ENCODE measurements around the gene AGAP1.

The AGAP1 gene

GRCh38 chr2:235793163-235793752 is 299.4 kb downstream of the AGAP1 start:
- DNase-seq (ENCODE audit: low read depth in 4 of 4, low spot score in 1 of 4), result no peak

- DNase-seq (ENCODE audit: low read depth in 4 of 4, low spot score in 1 of 4), result no peak
Observed at GRCh38 chr2:235799281-235799680, 305.4 kb downstream of the AGAP1 start.

- DNase-seq (ENCODE audit: low read depth in 4 of 4, low spot score in 1 of 4), result no peak
Observed at GRCh38 chr2:235802542-235802941, 308.7 kb downstream of the AGAP1 start.

GRCh38 chr2:235803028-235803427 is 309.2 kb downstream of the AGAP1 start:
- DNase-seq (ENCODE audit: low read depth in 4 of 4, low spot score in 1 of 4), result no peak

- no peak for DNase-seq (ENCODE audit: low read depth in 4 of 4, low spot score in 1 of 4)
Observed at GRCh38 chr2:235804676-235805075, 310.8 kb downstream of the AGAP1 start.

GRCh38 chr2:235806986-235807750 is 313.3 kb downstream of the AGAP1 start:
- DNase-seq (ENCODE audit: low read depth in 4 of 4, low spot score in 1 of 4), result no peak

- DNase-seq (ENCODE audit: low read depth in 4 of 4, low spot score in 1 of 4), result no peak
Observed at GRCh38 chr2:235808366-235808765, 314.5 kb downstream of the AGAP1 start.

- no peak for DNase-seq (ENCODE audit: low read depth in 4 of 4, low spot score in 1 of 4)
Observed at GRCh38 chr2:235810252-235810651, 316.4 kb downstream of the AGAP1 start.

GRCh38 chr2:235810846-235811245 is 317.0 kb downstream of the AGAP1 start:
- no peak for DNase-seq (ENCODE audit: low read depth in 4 of 4, low spot score in 1 of 4)

- DNase-seq (ENCODE audit: low read depth in 4 of 4, low spot score in 1 of 4), result no peak
Observed at GRCh38 chr2:235811446-235812184, 317.8 kb downstream of the AGAP1 start.

- DNase-seq (ENCODE audit: low read depth in 4 of 4, low spot score in 1 of 4), result no peak
Observed at GRCh38 chr2:235812185-235812665, 318.4 kb downstream of the AGAP1 start.

GRCh38 chr2:235813398-235813797 is 319.6 kb downstream of the AGAP1 start:
- DNase-seq (ENCODE audit: low read depth in 4 of 4, low spot score in 1 of 4), result no peak

GRCh38 chr2:235820571-235820970 is 326.7 kb downstream of the AGAP1 start:
- DNase-seq (ENCODE audit: low read depth in 4 of 4, low spot score in 1 of 4), result no peak

- no peak for DNase-seq (ENCODE audit: low read depth in 4 of 4, low spot score in 1 of 4)
Observed at GRCh38 chr2:235824331-235824730, 330.5 kb downstream of the AGAP1 start.

- no peak for DNase-seq (ENCODE audit: low read depth in 4 of 4, low spot score in 1 of 4)
Observed at GRCh38 chr2:235825946-235826345, 332.1 kb downstream of the AGAP1 start.

- no peak for DNase-seq (ENCODE audit: low read depth in 4 of 4, low spot score in 1 of 4)
Observed at GRCh38 chr2:235826826-235827225, 333.0 kb downstream of the AGAP1 start.

GRCh38 chr2:235827585-235827992 is 333.7 kb downstream of the AGAP1 start:
- no peak for DNase-seq (ENCODE audit: low read depth in 4 of 4, low spot score in 1 of 4)

GRCh38 chr2:235829726-235830125 is 335.9 kb downstream of the AGAP1 start:
- DNase-seq (ENCODE audit: low read depth in 4 of 4, low spot score in 1 of 4), result no peak

- no peak for DNase-seq (ENCODE audit: low read depth in 4 of 4, low spot score in 1 of 4)
Observed at GRCh38 chr2:235831755-235832154, 337.9 kb downstream of the AGAP1 start.

GRCh38 chr2:235832941-235833340 is 339.1 kb downstream of the AGAP1 start:
- no peak for DNase-seq (ENCODE audit: low read depth in 4 of 4, low spot score in 1 of 4)

GRCh38 chr2:235833971-235834620 is 340.3 kb downstream of the AGAP1 start:
- DNase-seq (ENCODE audit: low read depth in 4 of 4, low spot score in 1 of 4), result no peak
